HG02588 (cell line): ENCODE data around the gene LMX1A.

Experiments
- ATAC-seq: cut with Tn5 transposase; IDR thresholded peaks from one replicate; pipeline ENCODE4 v1.9.1; 2021; ENCODE audit warnings: mild to moderate bottlenecking, moderate library complexity; ENCODE audit not compliant: unreplicated experiment

Gene LMX1A

GRCh38 chr1:165169729-165170128 is 186.8 kb downstream of the LMX1A start:
- no peak for ATAC-seq

- no peak for ATAC-seq
Measured at GRCh38 chr1:165169028-165169427, 187.5 kb downstream of the LMX1A start.

GRCh38 chr1:165168467-165168866 is 188.0 kb downstream of the LMX1A start:
- ATAC-seq = no peak

GRCh38 chr1:165162671-165163241 is 193.8 kb downstream of the LMX1A start:
- no peak for ATAC-seq

- no peak for ATAC-seq
Measured at GRCh38 chr1:165161130-165161529, 195.4 kb downstream of the LMX1A start.

- ATAC-seq = no peak
Measured at GRCh38 chr1:165153182-165153581, 203.3 kb downstream of the LMX1A start.

- ATAC-seq = no peak
Measured at GRCh38 chr1:165152727-165153126, 203.8 kb downstream of the LMX1A start.

- no peak for ATAC-seq
Measured at GRCh38 chr1:165152109-165152508, 204.4 kb downstream of the LMX1A start.
